HG02938 (cell line): Measurements from ENCODE around the gene GBA2.

Source experiments
- ATAC-seq: cut with Tn5 transposase; IDR thresholded peaks from one replicate; pipeline ENCODE4 v1.9.1; 2021; ENCODE audit warnings: mild to moderate bottlenecking, moderate library complexity; ENCODE audit not compliant: unreplicated experiment

The GBA2 gene

GRCh38 chr9:35738924-35739323 lies 10.1 kb downstream of the GBA2 start:
- no peak for ATAC-seq

DNA sequence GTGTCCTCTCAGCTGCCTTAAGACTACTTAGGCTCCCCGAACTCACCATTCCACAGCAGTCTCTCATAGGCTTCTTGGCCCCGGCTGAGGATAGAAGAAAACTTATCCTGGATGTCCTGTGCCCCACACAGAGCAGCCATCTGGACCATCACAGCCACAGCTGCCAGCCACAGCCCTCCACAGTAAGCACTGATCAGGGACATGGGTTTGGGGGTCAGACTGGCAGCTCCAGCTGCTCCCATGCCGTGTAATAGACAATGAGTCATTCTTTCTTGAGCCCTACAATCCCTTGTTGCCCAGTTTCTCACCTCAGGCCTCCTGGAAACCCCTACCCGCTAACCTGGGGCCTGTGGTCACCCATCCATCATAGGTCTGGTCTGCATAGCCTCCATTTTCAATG lies 10.8 kb downstream of the GBA2 start:
- no peak for ATAC-seq

DNA sequence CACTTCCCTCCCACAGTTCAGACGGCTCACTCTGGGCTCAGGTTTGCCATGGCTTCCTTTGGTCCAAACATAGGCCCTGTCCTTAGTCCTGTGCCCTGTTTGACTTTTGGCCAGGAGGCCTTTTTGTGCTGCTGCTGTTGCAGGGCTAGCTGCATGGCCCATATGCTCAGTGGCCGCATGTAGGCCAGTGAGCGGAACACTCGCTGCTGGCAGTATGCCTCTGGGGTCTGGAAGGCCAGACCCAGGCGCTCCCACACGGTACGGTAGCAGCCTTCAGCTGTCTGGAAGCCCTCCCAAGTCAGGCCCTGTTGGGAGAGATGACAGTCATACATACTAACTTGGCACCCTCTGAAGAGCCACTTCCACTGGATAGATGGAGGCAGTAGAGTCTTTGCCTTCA lies 11.9 kb downstream of the GBA2 start:
- no peak for ATAC-seq

DNA sequence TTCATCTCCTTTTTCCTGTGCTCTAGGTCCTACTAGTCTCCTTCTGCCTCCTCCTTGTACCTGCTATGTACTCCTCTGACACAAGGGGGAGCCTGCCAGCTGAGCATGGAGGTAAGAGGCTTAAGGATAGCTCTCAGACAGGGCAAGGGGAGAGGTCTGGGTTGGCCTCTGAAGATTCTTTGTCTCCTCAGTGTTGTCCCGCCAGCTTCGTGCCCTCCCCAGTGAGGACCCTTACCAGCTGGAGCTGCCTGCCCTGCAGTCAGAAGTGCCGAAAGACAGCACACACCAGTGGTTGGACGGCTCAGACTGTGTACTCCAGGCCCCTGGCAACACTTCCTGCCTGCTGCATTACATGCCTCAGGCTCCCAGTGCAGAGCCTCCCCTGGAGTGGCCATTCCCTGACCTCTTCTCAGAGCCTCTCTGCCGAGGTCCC lies 12.8 kb downstream of the GBA2 start:
- ATAC-seq = no peak

GRCh38 chr9:35734096-35734495 lies 14.9 kb downstream of the GBA2 start:
- no peak for ATAC-seq

DNA sequence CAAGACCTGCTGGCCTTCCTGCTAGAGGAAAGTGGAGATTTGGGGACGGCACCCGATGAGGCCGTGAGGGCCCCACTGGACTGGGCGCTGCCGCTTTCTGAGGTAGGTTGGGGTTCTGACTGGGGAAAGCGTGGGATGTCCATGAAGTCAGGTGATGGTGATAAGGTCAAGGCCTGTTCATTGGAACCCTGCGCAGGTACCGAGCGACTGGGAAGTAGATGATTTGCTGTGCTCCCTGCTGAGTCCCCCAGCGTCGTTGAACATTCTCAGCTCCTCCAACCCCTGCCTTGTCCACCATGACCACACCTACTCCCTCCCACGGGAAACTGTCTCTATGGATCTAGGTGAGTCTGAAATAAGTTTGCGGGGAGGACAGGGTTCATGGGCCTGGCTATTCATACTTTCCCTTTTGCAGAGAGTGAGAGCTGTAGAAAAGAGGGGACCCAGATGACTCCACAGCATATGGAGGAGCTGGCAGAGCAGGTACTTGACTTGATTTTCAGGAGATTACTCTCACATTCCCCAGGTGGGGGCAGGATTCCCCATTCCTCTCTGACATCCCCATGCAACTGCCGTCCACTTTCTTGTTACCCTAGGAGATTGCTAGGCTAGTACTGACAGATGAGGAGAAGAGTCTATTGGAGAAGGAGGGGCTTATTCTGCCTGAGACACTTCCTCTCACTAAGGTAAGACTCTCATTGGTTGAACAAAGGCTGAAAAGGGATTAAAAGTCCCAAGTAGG lies 16.1 kb downstream of the GBA2 start:
- ATAC-seq = no peak

DNA sequence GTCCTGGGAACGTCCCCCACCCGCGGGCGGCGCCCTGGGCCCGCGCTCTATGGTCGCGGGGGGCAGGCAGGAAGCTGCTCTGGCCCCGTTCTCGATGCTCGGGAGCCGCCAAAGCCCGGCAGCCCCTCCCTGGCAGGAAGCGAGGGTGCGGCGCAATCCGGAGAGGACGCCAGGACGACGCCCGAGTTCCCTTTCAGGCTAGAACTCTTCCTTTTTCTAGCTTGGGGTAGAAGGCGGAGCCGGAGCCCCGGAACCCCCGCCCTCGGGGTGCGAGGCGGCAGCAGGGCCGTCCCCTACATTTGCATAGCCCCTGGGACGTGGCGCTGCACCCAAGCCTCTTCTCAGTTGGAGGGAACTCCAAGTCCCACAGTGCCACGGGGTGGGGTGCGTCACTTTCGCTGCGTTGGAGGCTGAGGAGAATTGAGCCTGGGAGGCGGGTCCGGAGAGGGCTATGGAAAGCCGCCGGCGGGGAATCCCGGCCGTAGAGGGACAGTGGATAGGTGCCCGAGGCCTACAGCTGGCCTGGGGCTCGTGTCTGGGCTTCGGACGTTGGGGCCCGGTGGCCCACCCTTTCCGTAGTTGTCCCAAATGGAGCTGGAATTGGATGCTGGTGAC lies 16.7 kb downstream of the GBA2 start, which contains the start of the genes CREB3 and TLN1:
Gene CREB3, plus strand, starts transcription at position 482 of the 615 bp plus-strand sequence. Its CDS starts 107 bp downstream, at position 589.
Gene TLN1, minus strand, starts transcription at position 11 of the 615 bp plus-strand sequence. CDS start 6,501 bp downstream, outside the sequence.
- peak; percentile 74 for ATAC-seq

GRCh38 chr9:35731415-35732184 lies 17.4 kb downstream of the GBA2 start:
- ATAC-seq = no peak

GRCh38 chr9:35730486-35730854 lies 18.6 kb downstream of the GBA2 start:
- no peak for ATAC-seq

GRCh38 chr9:35729700-35730485 lies 19.1 kb downstream of the GBA2 start:
- ATAC-seq = no peak

DNA sequence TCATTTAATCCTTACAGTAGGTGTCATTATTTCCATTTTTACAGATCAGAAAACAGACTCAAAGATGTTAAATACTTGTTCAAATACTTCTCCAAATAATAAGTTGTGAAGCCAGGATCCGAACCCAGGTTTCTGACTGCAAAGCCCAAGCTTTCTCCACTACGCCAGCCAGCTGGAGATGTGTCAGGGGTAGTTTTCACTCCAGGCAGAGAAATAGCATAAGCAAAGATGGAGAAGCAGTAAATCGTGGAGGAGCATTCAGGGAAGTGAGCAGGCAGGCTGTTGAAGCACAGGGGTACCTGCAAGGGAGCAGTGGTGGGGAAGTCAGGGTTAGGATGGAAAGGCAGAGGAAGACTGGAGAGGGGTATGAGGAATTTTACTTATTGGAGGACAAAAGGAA lies 19.9 kb downstream of the GBA2 start:
- ATAC-seq = no peak

- ATAC-seq = no peak
Measured at GRCh38 chr9:35728041-35728971, 20.7 kb downstream of the GBA2 start.

DNA sequence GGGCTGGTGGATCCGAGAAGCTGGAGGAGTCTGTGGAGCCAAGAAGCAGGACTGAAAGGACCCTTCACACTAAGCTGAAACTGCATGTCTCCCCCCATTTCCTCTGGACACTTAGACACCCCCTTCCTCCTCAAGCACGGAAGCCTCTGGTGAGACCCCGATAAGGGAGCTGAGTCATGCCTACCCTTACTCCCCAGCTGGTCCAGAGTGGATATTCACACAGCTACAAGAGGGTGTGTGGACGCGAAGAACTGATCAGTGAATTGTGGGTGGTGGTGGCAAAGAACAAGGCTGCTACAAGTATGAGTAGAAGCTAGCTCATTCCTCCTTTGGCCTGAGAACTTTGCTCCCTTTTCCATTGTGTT lies 21.4 kb downstream of the GBA2 start:
- no peak for ATAC-seq

DNA sequence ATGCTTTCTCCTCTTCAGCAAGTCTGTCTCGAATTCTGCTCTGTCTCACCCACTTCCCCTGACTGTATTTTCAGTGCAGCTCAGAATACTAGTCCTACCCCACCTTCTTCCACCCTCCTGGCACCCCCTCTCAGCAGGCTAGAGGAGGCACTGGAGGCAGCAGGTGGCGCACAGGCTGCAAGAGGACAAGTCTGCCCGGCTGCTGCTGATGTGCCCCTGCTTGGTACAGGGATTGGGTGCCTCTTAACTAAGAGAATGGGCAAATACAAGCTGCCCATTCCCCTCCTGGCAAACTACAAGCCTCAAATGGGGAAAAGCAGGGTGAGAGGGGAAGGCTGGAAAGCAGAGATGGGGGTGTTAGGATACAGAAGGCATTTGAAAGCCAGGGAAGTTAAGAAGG lies 22.1 kb downstream of the GBA2 start:
- no peak for ATAC-seq

GRCh38 chr9:35725362-35725761 lies 23.7 kb downstream of the GBA2 start:
- no peak for ATAC-seq

GRCh38 chr9:35723908-35724307 lies 25.1 kb downstream of the GBA2 start:
- no peak for ATAC-seq

GRCh38 chr9:35723426-35723825 lies 25.6 kb downstream of the GBA2 start:
- no peak for ATAC-seq

GRCh38 chr9:35719546-35719945 lies 29.5 kb downstream of the GBA2 start:
- ATAC-seq = no peak

- ATAC-seq = no peak
Measured at GRCh38 chr9:35718721-35719511, 30.1 kb downstream of the GBA2 start.
